Neuronal stem cell (in vitro differentiated cells): Measurements from ENCODE around the gene PARP16.
A peak's percentile ranks its signal among the peaks of the same experiment; 100 is the strongest.

ENCODE experiments used
- DNase-seq: peaks from one replicate; pipeline ENCODE4 v3.0.0-alpha.2; 2013; ENCODE audit warnings: low spot score
- H2AFZ ChIP-seq: one replicate; pipeline ENCODE4 v1.6.1; 2013; ENCODE audit warnings: mild to moderate bottlenecking, low read length, inconsistent platforms
- H2AK5ac ChIP-seq: 2 replicates; pipeline ENCODE4 v1.6.1; 2013; ENCODE audit warnings: low read depth, mild to moderate bottlenecking, inconsistent platforms, low read length, moderate library complexity, mixed read lengths
- H2BK120ac ChIP-seq: 2 replicates; pipeline ENCODE4 v1.6.1; 2013; ENCODE audit warnings: low read depth, mild to moderate bottlenecking, inconsistent platforms, low read length, moderate library complexity, mixed read lengths
- H2BK12ac ChIP-seq: one replicate; pipeline ENCODE4 v1.6.1; 2013; ENCODE audit warnings: low read length, inconsistent platforms
- H2BK15ac ChIP-seq: 2 replicates; pipeline ENCODE4 v1.6.1; 2013; ENCODE audit warnings: mild to moderate bottlenecking, low read length, inconsistent platforms, mixed read lengths
- H2BK5ac ChIP-seq: one replicate; pipeline ENCODE4 v1.6.1; 2013; ENCODE audit warnings: inconsistent platforms, mild to moderate bottlenecking, low read length, moderate library complexity
- H3K14ac ChIP-seq: one replicate; pipeline ENCODE4 v1.6.1; 2013; ENCODE audit warnings: low read length, inconsistent platforms
- H3K18ac ChIP-seq: 2 replicates; pipeline ENCODE4 v1.6.1; 2013; ENCODE audit warnings: low read length, inconsistent platforms
- H3K23ac ChIP-seq: 2 replicates; pipeline ENCODE4 v1.6.1; 2013; ENCODE audit warnings: low read depth, mild to moderate bottlenecking, mixed read lengths, low read length, inconsistent platforms; ENCODE audit not compliant: poor library complexity
- H3K27ac ChIP-seq: replicated peaks from 3 replicates; pipeline ENCODE4 v1.5.1; 2013; ENCODE audit warnings: low read length, inconsistent platforms
- H3K27me3 ChIP-seq, 3 experiments: 2 replicates each; pipeline ENCODE4 v1.6.1; 2013; ENCODE audit warnings: low read length in 3 of 3, mild to moderate bottlenecking in 2 of 3, inconsistent platforms in 1 of 3, low read depth in 1 of 3, mixed read lengths in 1 of 3, moderate library complexity in 1 of 3; ENCODE audit not compliant: control insufficient read depth in 3 of 3, insufficient read depth in 3 of 3
- H3K36me3 ChIP-seq, 2 donors: replicated peaks in 1 of 2; 2 replicates each; pipeline ENCODE4 v1.6.1; 2013; ENCODE audit warnings: low read length in 2 of 2; ENCODE audit not compliant: control insufficient read depth in 2 of 2, insufficient read depth in 2 of 2
- H3K4ac ChIP-seq: 2 replicates; pipeline ENCODE4 v1.6.1; 2013; ENCODE audit warnings: inconsistent platforms, mild to moderate bottlenecking, low read length, moderate library complexity
- H3K4me1 ChIP-seq, 2 donors: 1 replicate in 1 of 2; 2 replicates in 1 of 2; pipeline ENCODE4 v1.6.1; 2013; ENCODE audit warnings: low read length in 2 of 2, low read depth in 1 of 2; ENCODE audit not compliant: control insufficient read depth in 2 of 2, insufficient read depth in 1 of 2
- H3K4me2 ChIP-seq: one replicate; pipeline ENCODE4 v1.6.1; 2013; ENCODE audit warnings: mild to moderate bottlenecking, low read length, inconsistent platforms; ENCODE audit not compliant: insufficient read depth, poor library complexity, severe bottlenecking
- H3K4me3 ChIP-seq, 2 donors: 2 replicates each; pipeline ENCODE4 v1.5.1; 2013; ENCODE audit warnings: low read length in 2 of 2, mild to moderate bottlenecking in 2 of 2, inconsistent platforms in 1 of 2, moderate library complexity in 1 of 2
- H3K79me1 ChIP-seq: one replicate; pipeline ENCODE4 v1.6.1; 2013; ENCODE audit warnings: low read depth, mild to moderate bottlenecking, inconsistent platforms, low read length, moderate library complexity
- H3K9ac ChIP-seq: one replicate; pipeline ENCODE4 v1.6.1; 2013; ENCODE audit warnings: mild to moderate bottlenecking, low read depth, low read length, inconsistent platforms; ENCODE audit not compliant: poor library complexity
- H3K9me3 ChIP-seq, 2 donors: replicated peaks in 1 of 2; 2 replicates each; pipeline versions ENCODE3 to v1.6.1; 2013; ENCODE audit warnings: low read length in 2 of 2, mild to moderate bottlenecking in 2 of 2, inconsistent platforms in 1 of 2, low read depth in 1 of 2, mixed read lengths in 1 of 2, moderate library complexity in 1 of 2; ENCODE audit not compliant: control insufficient read depth in 2 of 2, insufficient read depth in 1 of 2
- H4K8ac ChIP-seq: one replicate; pipeline ENCODE4 v1.6.1; 2013; ENCODE audit warnings: low read depth, mild to moderate bottlenecking, inconsistent platforms, low read length, moderate library complexity
- H4K91ac ChIP-seq: one replicate; pipeline ENCODE4 v1.6.1; 2013; ENCODE audit warnings: low read length, low read depth, mild to moderate bottlenecking, inconsistent platforms; ENCODE audit not compliant: poor library complexity
- WGBS, 2 donors: extraction: QIAGEN DNeasy Blood & Tissue Kit; methylation state at CpG; one replicate each; pipeline ENCODE4 v1.1.7; 2013; ENCODE audit warnings: missing lambda C conversion rate in 2 of 2, mixed read lengths in 1 of 2; ENCODE audit not compliant: insufficient read length in 2 of 2, insufficient replicate concordance in 1 of 2; ENCODE audit errors: extremely low coverage in 2 of 2; 5-methylcytosine and 5-hydroxymethylcytosine counted together

The PARP16 gene

DNA sequence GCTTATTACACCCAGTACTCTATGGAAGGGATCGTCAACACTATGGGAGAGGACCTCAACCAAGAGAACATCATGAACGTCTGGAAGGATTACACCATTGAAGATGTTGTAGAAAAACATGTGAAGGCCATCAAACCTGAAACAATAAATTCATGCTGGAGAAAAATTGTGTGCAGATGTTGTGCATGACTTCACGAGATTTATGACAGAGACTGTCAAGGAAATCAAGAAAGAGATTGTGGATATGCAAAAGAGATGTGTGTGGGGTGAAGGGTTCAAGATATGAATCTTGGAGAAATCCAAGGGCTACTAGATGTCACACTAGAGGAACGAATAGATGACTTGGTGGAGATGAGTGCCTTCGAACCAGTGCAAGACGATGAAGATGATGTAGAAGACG lies 3.5 kb upstream of the PARP16 start:
- no peak overlapping the region for H2AFZ ChIP-seq
- no peaks in the 10 kb centered on the region for H3K36me3 ChIP-seq
- H3K4me3 ChIP-seq: no peak overlapping the region
- no peak overlapping the region for H2BK15ac ChIP-seq
- H3K9ac ChIP-seq: no peak overlapping the region
- no peak overlapping the region for H4K91ac ChIP-seq
- no CpG with 5 or more reads among the region's 7 CpGs for WGBS, 2 donors
- H3K23ac ChIP-seq: no peak overlapping the region
- H2AK5ac ChIP-seq: no peak overlapping the region
- H3K4me1 ChIP-seq: peaks cover 8 to 15% of the 10 kb centered on the region in 2 donors
- no peak overlapping the region for H3K27ac ChIP-seq
- no peak for DNase-seq
- no peak overlapping the region for H3K4ac ChIP-seq
- no peaks in the 10 kb centered on the region for H3K27me3 ChIP-seq
- H2BK5ac ChIP-seq: no peak overlapping the region
- H3K79me1 ChIP-seq: no peaks in the 10 kb centered on the region
- no peak overlapping the region for H2BK12ac ChIP-seq
- H3K18ac ChIP-seq: no peak overlapping the region
- H3K9me3 ChIP-seq: no peaks in the 10 kb centered on the region
- H3K14ac ChIP-seq: no peak overlapping the region
- no peak overlapping the region for H3K4me2 ChIP-seq
- no peak overlapping the region for H4K8ac ChIP-seq
- H2BK120ac ChIP-seq: no peak overlapping the region

DNA sequence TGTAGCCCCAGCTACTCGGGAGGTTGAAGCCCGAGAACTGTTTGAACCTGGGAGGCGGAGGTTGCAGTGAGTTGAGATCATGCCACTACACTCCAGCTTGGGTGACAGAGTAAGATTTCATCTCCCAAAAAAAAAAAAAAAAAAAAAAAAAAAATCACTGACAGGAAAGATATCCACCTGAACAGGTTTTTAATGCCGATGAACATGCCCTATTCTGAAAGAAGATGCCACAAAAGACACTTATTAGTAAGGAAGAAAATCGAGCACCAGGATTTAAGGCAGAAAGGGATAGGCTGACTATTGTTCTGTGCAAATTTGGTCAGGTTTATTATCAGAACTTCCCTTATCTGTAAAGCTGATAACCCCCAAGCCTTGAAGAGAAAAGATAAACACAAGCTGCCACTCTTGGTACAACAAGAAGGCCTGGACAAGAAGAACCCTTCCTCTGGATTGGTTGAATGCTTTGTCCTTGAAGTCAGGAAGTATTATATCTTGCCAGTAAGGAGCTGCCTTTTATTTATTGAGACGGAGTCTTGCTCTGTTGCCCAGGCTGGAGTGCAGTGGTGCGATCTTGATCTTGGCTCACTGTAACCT lies 2.7 kb upstream of the PARP16 start:
- Histone ChIP-seq H3K4me3 (no peak overlapping the region), H3K9me3 (no peaks in the 10 kb centered on the region), H3K14ac (no peak overlapping the region), H3K23ac (no peak overlapping the region), H3K4me2 (no peak overlapping the region), H3K4ac (no peak overlapping the region), H3K27me3 (no peaks in the 10 kb centered on the region), H4K8ac (no peak overlapping the region), H4K91ac (no peak overlapping the region), H3K18ac (no peak overlapping the region), H2BK12ac (no peak overlapping the region), H3K4me1 (peaks cover 8 to 15% of the 10 kb centered on the region in 2 donors), H3K9ac (no peak overlapping the region), H3K36me3 (no peaks in the 10 kb centered on the region), H2BK120ac (no peak overlapping the region), H2AK5ac (no peak overlapping the region), H2BK5ac (no peak overlapping the region), H3K79me1 (no peaks in the 10 kb centered on the region), H3K27ac (no peak overlapping the region), H2AFZ (no peak overlapping the region), H2BK15ac (no peak overlapping the region)
- DNase-seq: no peak
- no CpG with 5 or more reads among the region's 7 CpGs for WGBS, 2 donors

DNA sequence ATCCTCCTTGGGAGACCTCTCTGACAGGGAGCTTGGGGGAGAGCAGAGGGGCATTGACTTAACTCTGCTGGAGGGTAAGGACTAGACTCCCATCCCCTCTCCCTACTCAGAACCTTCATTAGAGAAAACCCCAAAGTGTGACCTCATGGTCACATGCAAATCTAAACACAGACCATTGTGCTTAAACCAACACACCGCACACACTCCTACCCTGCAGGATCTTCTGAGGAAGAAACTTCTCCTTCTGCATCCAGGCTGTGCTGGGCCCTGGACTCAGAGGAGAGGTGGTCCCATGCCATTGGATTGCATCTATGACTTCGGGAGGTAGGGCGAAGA lies 805 bp upstream of the PARP16 start:
- Histone ChIP-seq H2BK12ac (no peak overlapping the region), H2BK5ac (no peak overlapping the region), H2AK5ac (no peak overlapping the region), H3K9ac (no peak overlapping the region), H3K23ac (no peak overlapping the region), H3K79me1 (no peaks in the 10 kb centered on the region), H3K27ac (no peak overlapping the region), H3K4me1 (peaks cover 8 to 13% of the 10 kb centered on the region in 2 donors), H3K36me3 (peaks cover 2 to 9% of the 10 kb centered on the region in 2 donors), H2BK15ac (peak overlapping the region; percentile 12), H3K4ac (no peak overlapping the region), H4K8ac (no peak overlapping the region), H3K27me3 (no peaks in the 10 kb centered on the region), H2BK120ac (no peak overlapping the region), H2AFZ (peak overlapping the region; percentile 90), H3K18ac (peak overlapping the region; percentile 33), H3K14ac (no peak overlapping the region), H4K91ac (no peak overlapping the region), H3K4me2 (no peak overlapping the region), H3K4me3 (no peak overlapping the region), H3K9me3 (no peaks in the 10 kb centered on the region)
- no peak for DNase-seq
- no CpG with 5 or more reads among the region's 3 CpGs for WGBS, 2 donors

DNA sequence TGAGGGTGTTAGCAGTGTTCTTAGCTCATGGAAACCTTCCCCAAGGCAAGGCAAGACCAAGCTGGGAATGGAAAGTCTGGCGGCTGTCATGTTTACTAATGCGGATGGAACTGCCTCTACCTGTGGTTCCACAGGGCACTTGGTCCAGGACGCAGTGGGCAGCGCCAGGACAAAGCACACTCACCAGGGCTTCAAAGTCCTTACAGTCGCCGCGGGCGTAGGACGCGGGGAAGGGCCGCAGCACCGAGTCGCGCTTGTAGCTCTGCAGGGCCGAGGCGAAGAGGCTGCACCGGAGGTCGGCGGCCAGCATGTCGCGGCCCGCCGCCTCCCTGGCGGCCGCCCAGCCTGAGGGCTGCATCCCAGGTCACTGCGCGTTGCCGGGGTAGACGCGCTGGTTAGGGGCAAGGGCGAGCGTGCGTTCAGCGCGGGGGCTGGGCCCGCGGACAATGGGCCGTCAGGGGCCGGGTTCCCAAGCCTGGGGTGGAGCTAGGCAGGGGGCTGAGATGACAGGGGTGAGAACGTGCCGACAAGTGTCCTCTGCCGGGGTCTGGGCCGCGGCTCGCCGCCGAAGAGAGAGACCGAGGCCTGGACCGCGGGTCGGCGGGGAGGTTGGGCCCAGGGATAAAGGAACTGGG lies 497 bp downstream of the PARP16 start:
- H3K4ac ChIP-seq: no peak overlapping the region
- no peak overlapping the region for H2BK120ac ChIP-seq
- peak overlapping the region; percentile 83 for H3K27ac ChIP-seq
- no peak overlapping the region for H4K8ac ChIP-seq
- H3K23ac ChIP-seq: peak overlapping the region; percentile 58
- no peaks in the 10 kb centered on the region for H3K27me3 ChIP-seq
- H2AK5ac ChIP-seq: no peak overlapping the region
- H3K4me1 ChIP-seq: peaks cover 8 to 13% of the 10 kb centered on the region in 2 donors
- peak overlapping the region; percentile 58 to 81 for H3K4me3 ChIP-seq
- peak overlapping the region; percentile 94 for H3K18ac ChIP-seq
- no peak overlapping the region for H3K14ac ChIP-seq
- H2BK15ac ChIP-seq: no peak overlapping the region
- WGBS, 2 donors: no CpG with 5 or more reads among the region's 52 CpGs
- peak overlapping the region; percentile 90 for H2AFZ ChIP-seq
- H3K36me3 ChIP-seq: peaks cover 2 to 9% of the 10 kb centered on the region in 2 donors
- H3K79me1 ChIP-seq: no peaks in the 10 kb centered on the region
- H2BK5ac ChIP-seq: peak overlapping the region; percentile 76
- peak; percentile 69 for DNase-seq
- no peak overlapping the region for H2BK12ac ChIP-seq
- H3K4me2 ChIP-seq: peak overlapping the region; percentile 85
- H3K9me3 ChIP-seq: no peaks in the 10 kb centered on the region
- no peak overlapping the region for H4K91ac ChIP-seq
- H3K9ac ChIP-seq: peak overlapping the region; percentile 94
